GM21390 (cell line): ENCODE data around the gene MMP11.

Experiments used
- ATAC-seq: cut with Tn5 transposase; IDR thresholded peaks from one replicate; pipeline ENCODE4 v1.9.1; 2021; ENCODE audit not compliant: unreplicated experiment

MMP11 gene

GRCh38 chr22:23827351-23827995 is 54.8 kb downstream of the MMP11 start:
- no peak for ATAC-seq

DNA sequence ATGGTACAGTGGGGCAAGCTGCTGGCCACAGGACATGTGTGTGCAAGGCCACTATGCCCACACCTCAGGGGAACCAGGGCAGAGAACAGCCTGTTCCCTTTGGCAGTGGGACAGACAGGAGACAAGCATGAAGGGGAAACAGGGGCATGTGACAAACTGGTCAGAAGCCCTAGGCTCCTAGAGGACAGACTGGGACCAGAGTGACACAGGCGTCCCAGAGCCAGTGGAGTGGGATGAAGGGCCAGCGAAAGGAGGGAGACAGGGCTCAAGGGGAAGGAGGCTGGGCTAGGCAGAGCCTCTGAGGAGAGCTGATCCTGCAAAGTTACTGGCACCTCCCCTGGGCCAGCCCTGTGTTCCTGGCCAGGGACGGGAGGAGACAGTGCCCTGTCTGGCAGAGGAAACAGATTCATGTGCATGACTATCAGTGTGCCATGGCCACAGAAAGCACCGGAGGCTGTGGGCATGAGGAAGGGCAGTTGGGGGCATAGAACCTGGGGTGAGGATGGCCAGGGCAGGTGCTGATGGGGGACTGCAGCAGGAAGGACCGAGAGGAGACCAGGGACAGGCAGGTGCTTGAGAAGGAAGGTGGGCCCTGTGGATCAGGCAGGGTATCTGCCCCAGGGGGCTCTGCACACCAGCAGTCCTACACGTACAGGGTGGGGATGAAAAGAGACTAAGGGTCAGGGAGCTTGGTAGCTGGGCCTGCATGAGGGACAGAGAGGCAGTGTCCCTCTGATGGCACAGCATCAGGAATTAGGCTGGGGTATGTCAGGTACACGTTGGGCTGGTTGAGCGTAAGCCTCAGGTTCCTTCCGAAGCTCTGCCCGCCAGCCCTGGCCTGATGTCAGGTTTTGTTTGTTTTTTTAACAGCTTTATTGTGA is 56.4 kb downstream of the MMP11 start:
- no peak for ATAC-seq

DNA sequence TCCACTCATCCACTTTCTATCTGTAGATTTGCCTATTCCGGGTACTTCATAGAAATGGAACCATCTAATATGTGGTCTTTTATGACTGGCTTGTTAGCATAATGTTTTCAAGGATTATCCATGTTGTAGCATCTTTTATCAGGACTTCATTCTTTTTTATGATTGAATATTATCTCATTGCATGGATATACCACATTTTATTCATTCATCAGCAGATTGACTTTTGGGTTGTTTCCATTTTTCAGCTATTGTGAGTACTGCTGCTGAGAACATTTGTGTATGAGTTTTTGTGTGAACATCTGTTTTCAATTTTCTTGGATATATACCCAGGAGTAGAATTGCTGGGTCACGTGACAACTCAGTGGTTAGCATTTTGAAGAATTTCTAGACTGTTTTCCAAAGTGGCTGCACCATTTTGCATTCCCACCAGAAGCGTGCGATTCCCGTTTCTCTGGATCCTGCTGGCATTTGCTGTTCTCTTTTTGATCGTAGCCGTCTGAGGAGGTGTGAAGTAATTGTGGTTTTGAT is 57.3 kb downstream of the MMP11 start:
- no peak for ATAC-seq

DNA sequence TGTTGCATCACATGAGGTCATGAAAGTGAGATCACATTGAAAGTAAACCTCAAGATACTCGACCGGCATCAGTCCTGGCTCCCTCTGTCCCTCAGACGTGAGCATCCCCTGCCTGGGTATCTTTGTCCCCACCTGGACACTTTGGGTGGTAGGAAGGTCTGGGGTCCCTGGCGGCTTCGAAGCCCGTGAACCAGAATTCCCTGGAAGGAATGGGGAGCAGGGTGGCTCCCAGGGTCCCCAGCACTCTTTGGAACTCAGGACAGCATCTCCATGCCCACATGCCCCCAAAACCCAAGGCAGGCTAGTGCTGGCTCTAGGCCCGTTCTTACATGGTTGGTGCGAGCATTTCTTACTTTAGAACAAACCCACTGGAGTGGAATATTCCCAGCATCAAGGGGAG is 58.6 kb downstream of the MMP11 start:
- ATAC-seq: no peak

DNA sequence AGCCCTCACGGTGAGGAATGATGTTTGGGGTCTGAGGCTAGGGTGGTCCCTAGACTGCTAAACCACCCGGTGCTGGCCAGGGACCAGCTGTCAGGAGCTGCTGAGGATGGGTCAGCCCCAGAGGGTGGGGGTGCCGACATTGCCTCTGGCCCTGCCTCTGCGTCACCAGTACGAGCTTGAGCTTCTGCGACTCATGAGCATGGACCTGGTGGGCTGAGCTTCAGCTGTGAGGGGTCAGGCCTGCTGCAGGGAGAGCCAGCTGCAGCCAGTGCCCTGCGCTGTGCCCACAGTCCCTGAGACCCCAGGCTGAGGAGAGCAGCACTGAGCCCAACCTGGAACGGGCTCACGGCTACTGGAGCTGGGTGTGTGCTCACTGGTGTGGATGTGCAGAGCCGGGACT is 59.1 kb downstream of the MMP11 start:
- no peak for ATAC-seq

DNA sequence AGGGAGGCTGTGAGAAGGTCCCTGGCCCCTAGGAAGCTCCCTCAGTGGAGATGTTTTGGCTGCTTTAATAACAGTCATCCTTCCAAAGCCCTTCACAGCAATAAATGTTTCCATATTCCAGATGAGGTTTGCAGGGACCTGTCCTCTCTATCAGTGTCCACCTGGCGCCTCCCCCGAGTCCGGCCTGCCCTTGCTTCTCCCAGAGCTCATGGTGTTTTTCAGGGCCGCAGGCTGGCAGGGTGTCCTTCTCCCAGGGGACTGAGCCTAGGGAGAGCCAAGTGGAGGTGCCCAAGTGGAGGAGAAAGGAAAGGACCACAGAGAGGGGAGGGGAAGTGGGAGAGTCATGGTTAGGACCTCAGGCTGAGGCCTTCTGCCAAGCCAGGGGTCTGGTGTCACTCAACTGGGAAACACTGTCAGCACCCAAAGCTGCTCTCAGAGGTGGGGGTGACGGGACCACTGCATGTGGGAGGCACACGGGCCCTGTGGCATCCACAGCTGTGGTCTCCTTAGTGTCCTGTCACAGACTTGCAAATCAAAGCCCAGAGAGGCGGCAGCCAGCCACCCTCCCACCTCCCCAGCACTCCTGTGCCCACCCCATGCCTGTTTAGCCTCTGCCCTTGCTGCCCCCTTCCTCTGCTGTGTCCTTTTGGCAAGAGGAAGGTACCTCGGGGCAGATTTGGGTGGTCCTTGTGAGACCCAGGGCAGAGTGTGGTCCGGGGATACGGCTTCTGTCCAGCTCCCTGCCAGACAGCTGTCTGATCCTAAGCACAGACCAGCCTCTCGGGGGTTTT is 59.8 kb downstream of the MMP11 start:
- ATAC-seq: no peak

DNA sequence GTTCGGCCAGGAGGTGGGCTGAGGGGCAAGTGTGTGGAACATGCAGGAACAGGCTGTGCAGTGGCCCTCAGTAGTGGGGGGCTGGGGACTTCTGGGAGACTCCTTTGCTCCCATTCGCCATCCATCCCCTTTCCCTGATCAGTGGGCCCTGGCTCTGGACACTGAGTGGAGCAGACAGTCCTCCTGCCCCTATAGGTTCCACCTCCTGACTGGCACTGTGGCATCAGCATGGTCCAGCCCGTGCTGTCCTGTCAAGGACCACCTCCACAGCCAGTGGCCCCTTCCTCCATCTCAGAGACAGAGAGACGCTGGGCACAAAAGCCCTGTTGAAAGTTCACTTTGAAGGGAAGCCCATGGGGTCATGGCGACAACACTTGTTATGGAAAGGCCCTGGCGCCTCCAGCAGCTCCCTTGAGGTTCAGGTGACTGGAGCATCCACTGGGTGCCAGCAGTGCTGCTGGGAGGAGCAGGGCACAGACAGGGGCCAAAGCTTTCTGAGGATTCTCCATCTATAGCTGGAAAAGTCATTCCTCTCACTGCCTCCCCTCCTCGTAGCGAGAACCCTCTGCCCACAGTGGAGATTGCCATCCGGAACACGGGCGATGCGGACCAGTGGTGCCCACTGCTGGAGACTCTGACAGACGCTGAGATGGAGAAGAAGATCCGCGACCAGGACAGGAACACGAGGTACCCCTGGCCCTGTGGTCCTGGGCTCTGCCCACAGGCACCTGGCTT is 60.5 kb downstream of the MMP11 start:
- ATAC-seq: no peak
